Kidney (tissue), 14 donors: ENCODE measurements around the gene HNRNPC. TPM values are rescaled to one million over a fixed set of nuclear protein-coding genes. Genes with fewer than 3 reads are reported as not detected.
"Not testable (repeated sequence)": the region's sequence is repeated elsewhere in the genome, so short reads cannot be mapped to it uniquely, and the experiment has no call there.

Source experiments
- DNase-seq, 5 donors: peaks; one replicate each; pipeline ENCODE4 v3.0.0-alpha.2; 2013 to 2020
- FAIRE-seq: peaks from 2 replicates; lab custom pipeline; 2012; peaks lifted over from hg19 to GRCh38; lab: Jason Lieb, UNC
- H3K27ac ChIP-seq, 2 donors: one replicate each; pipeline ENCODE4 v1.7.0; 2013; ENCODE audit warnings: low read depth in 2 of 2, low read length in 2 of 2, inconsistent platforms in 1 of 2
- H3K27me3 ChIP-seq: one replicate; pipeline ENCODE4 v1.7.1; 2013; ENCODE audit warnings: low read length, inconsistent platforms; ENCODE audit not compliant: control insufficient read depth, insufficient read depth
- H3K36me3 ChIP-seq, 3 donors: one replicate each; pipeline versions ENCODE4 v1.7.0 to v1.7.1; 2013; ENCODE audit warnings: low read length in 3 of 3, control low read depth in 1 of 3, inconsistent platforms in 1 of 3; ENCODE audit not compliant: insufficient read depth in 3 of 3, control insufficient read depth in 2 of 3
- H3K4me1 ChIP-seq, 3 donors: one replicate each; pipeline versions ENCODE4 v1.7.0 to v1.7.1; 2013; ENCODE audit warnings: low read length in 3 of 3, inconsistent platforms in 1 of 3, low read depth in 1 of 3; ENCODE audit not compliant: control insufficient read depth in 2 of 3, insufficient read depth in 2 of 3
- H3K4me3 ChIP-seq, 3 donors: one replicate each; pipeline versions ENCODE4 v1.7.0 to v1.8.1; 2013; ENCODE audit warnings: low read length in 3 of 3, control low read depth in 1 of 3, inconsistent platforms in 1 of 3
- H3K9ac ChIP-seq, 3 donors: one replicate each; pipeline versions ENCODE4 v1.7.0 to v1.7.1; 2013; ENCODE audit warnings: low read length in 3 of 3, control low read depth in 1 of 3, inconsistent platforms in 1 of 3
- H3K9me3 ChIP-seq, 3 donors: one replicate each; pipeline versions ENCODE4 v1.7.0 to v1.7.1; 2013; ENCODE audit warnings: low read length in 3 of 3, control low read depth in 1 of 3, inconsistent platforms in 1 of 3; ENCODE audit not compliant: control insufficient read depth in 2 of 3, insufficient read depth in 1 of 3
- CTCF ChIP-seq: IDR thresholded peaks from 3 replicates; pipeline ENCODE4 v1.5.1; 2012; ENCODE audit warnings: mild to moderate bottlenecking, moderate library complexity, borderline replicate concordance; ENCODE audit not compliant: insufficient read depth; ENCODE audit errors: extremely low read depth
- intact Hi-C: fragments of 100-400 bp; cut with DNase I; formaldehyde crosslinking; loops from one replicate; pipeline ENCODE4 v1.11.1; 2022
- polyA plus RNA-seq: library from polyadenylated mRNA; stranded (reverse); fragments of 350-450 nt; fragmentation: Illumina TruSeq; extraction: RNeasy Lipid Tissue Mini Kit (QIAGEN cat#74804); gene quantifications from one replicate; pipeline ENCODE4 v1.2.3, GENCODE V29; 2014; ENCODE audit warnings: low read depth, low replicate concordance; ENCODE audit not compliant: insufficient read depth
- total RNA-seq: library from RNA; stranded (reverse); fragmentation: NEBNext Ultra II Directional; extraction: Animal tissue kit (Norgen Biotek cat#: 25700); gene quantifications from one replicate; pipeline ENCODE4 v1.2.1, GENCODE V29; 2021
- donor health status: control.
- donor health status: control.
- donor health status: control.
- donor health status: control.
- donor health status: control.
- donor health status: DM: yes; HTN: yes; CAD: no.
- donor health status: Normal renal cell carcinoma (clear cell type).

Gene HNRNPC
- total and polyA plus RNA-seq, 2 donors from 2014 or later, result 398 to 462 TPM

GRCh38 chr14:21279783-21280182 is 10.5 kb upstream of the HNRNPC start, which contains the start of gene RPGRIP1:
TSS of gene RPGRIP1 (plus strand) at chr14:21280083. CDS start at chr14:21287977, 7,894 bp downstream.
- no peaks in the 10 kb centered on the region for H3K27me3 ChIP-seq
- intact Hi-C loops, result no loop called here
- TF ChIP-seq CTCF, result no peak
- H3K4me3 ChIP-seq, result no peak within 1 kb of the TSS
- no peak within 1 kb of the TSS for H3K27ac ChIP-seq
- H3K36me3 ChIP-seq, result no peaks in the 10 kb centered on the region
- FAIRE-seq, result no peak
- H3K9ac ChIP-seq, result no peak within 1 kb of the TSS
- no peaks in the 10 kb centered on the region for H3K9me3 ChIP-seq
- DNase-seq, result no peak
- H3K4me1 ChIP-seq, result no peaks in the 10 kb centered on the region

GRCh38 chr14:21278632-21279031 is 9.4 kb upstream of the HNRNPC start:
- no peak overlapping the region for H3K4me3 ChIP-seq
- no peaks in the 10 kb centered on the region for H3K4me1 ChIP-seq
- FAIRE-seq (no peak), DNase-seq (no peak)
- no peak overlapping the region for H3K9ac ChIP-seq
- H3K9me3 ChIP-seq, result no peaks in the 10 kb centered on the region
- intact Hi-C loops, result no loop called here
- H3K36me3 ChIP-seq, result no peaks in the 10 kb centered on the region
- no peaks in the 10 kb centered on the region for H3K27me3 ChIP-seq
- no peak for TF ChIP-seq CTCF
- no peak overlapping the region for H3K27ac ChIP-seq

- no peak for FAIRE-seq
- Histone ChIP-seq H3K9ac (no peak overlapping the region), H3K4me1 (no peaks in the 10 kb centered on the region), H3K27ac (no peak overlapping the region), H3K27me3 (no peaks in the 10 kb centered on the region), H3K4me3 (no peak overlapping the region), H3K36me3 (no peaks in the 10 kb centered on the region), H3K9me3 (no peaks in the 10 kb centered on the region)
- no peak for TF ChIP-seq CTCF
- DNase-seq, result no peak
- intact Hi-C loops, result no loop called here
These were observed 6.1 kb upstream of the HNRNPC start for GRCh38 chr14:21275261-21275858.

GRCh38 chr14:21272661-21273060 is 3.4 kb upstream of the HNRNPC start:
- intact Hi-C loops, H3K27ac ChIP-seq, H3K27me3 ChIP-seq, FAIRE-seq, H3K36me3 ChIP-seq, H3K4me3 ChIP-seq, H3K4me1 ChIP-seq, DNase-seq, H3K9ac ChIP-seq, H3K9me3 ChIP-seq: not testable (repeated sequence)
